Heart left ventricle (tissue), 16 donors: ENCODE measurements around the gene FBXO44. TPM values are rescaled to one million over a fixed set of nuclear protein-coding genes. Genes with fewer than 3 reads are reported as not detected.
A peak's percentile ranks its signal among the peaks of the same experiment; 100 is the strongest.

Experiments used
- ATAC-seq, 4 donors: fragments of 200-7000 bp; cut with Tn5 transposase; one replicate each; pipeline ENCODE4 v1.9.1; 2020 to 2022; ENCODE audit warnings: moderate library complexity in 4 of 4, mild to moderate bottlenecking in 3 of 4, moderate number of reproducible peaks in 1 of 4
- DNase-seq, 5 donors: peaks; one replicate each; pipeline ENCODE4 v3.0.0-alpha.2; 2020
- H3K27ac ChIP-seq, 12 donors: fragments of 200-600 bp; sonication (generic) in 4 of 12; one replicate each; pipeline versions ENCODE4 v1.5.0 to v1.8.0; 2016 to 2022; ENCODE audit warnings: mild to moderate bottlenecking in 2 of 12
- H3K27me3 ChIP-seq, 9 donors: fragments of 200-600 bp; sonication (generic) in 2 of 9; one replicate each; pipeline versions ENCODE4 v1.5.1 to v1.8.0; 2016 to 2022; ENCODE audit warnings: mild to moderate bottlenecking in 3 of 9
- H3K36me3 ChIP-seq, 9 donors: fragments of 200-600 bp; sonication (generic) in 2 of 9; one replicate each; pipeline versions ENCODE4 v1.5.0 to v1.8.0; 2018 to 2022; ENCODE audit warnings: mild to moderate bottlenecking in 2 of 9
- H3K4me1 ChIP-seq, 12 donors: fragments of 200-600 bp; sonication (generic) in 4 of 12; one replicate each; pipeline versions ENCODE4 v1.5.0 to v1.8.0; 2016 to 2022; ENCODE audit warnings: mild to moderate bottlenecking in 3 of 12
- H3K4me3 ChIP-seq, 12 donors: fragments of 200-600 bp; sonication (generic) in 4 of 12; one replicate each; pipeline versions ENCODE4 v1.5.0 to v1.8.0; 2017 to 2022; ENCODE audit warnings: mild to moderate bottlenecking in 9 of 12, moderate library complexity in 4 of 12
- H3K9me3 ChIP-seq, 12 donors: fragments of 200-600 bp; sonication (generic) in 4 of 12; one replicate each; pipeline versions ENCODE4 v1.5.0 to v1.8.0; 2016 to 2022; ENCODE audit warnings: mild to moderate bottlenecking in 1 of 12
- CTCF ChIP-seq, 12 donors: fragments of 200-600 bp; sonication (generic) in 4 of 12; IDR thresholded peaks; one replicate each; pipeline versions ENCODE4 v1.5.0 to v1.8.0; 2018 to 2022; ENCODE audit warnings: antibody characterized with exemption in 12 of 12, mild to moderate bottlenecking in 5 of 12
- POLR2A ChIP-seq, 2 donors: fragments of 450-650 bp; IDR thresholded peaks; one replicate each; pipeline ENCODE4 v1.6.1; 2017; ENCODE audit warnings: antibody characterized with exemption in 2 of 2, mild to moderate bottlenecking in 2 of 2, moderate library complexity in 2 of 2
- WGBS, 4 donors: extraction: QIAGEN DNeasy Blood & Tissue Kit in 2 of 4; methylation state at CpG; one replicate each; pipeline versions ENCODE4 v1.1.5 to v1.1.7; 2013 to 2018; 5-methylcytosine and 5-hydroxymethylcytosine counted together
- intact Hi-C, 10 donors: fragments of 100-400 bp; cut with DNase I; formaldehyde crosslinking; loops; one replicate each; pipeline versions ENCODE4 v1.11.1 to v1.14.2; 2022
- polyA plus RNA-seq, 2 donors: library from polyadenylated mRNA; stranded (reverse); fragments of 200-250 nt; gene quantifications; one replicate each; pipeline ENCODE4 v1.2.3, GENCODE V29; 2013
- total RNA-seq, 9 donors: library from RNA; depleted of rRNA in 2 of 9; stranded (reverse); fragments of >200 nt in 2 of 9; fragmentation: NEBNext Ultra II Directional in 3 of 9; extraction: Animal tissue kit (Norgen Biotek cat#: 25700) in 3 of 9; gene quantifications; one replicate each; pipeline versions ENCODE4 v1.1.0 to v1.2.4, GENCODE V29; 2016 to 2023
- donor health status: ischemic (EF 13 %, LVEDD 7.1; RV severe dilation, severe dysfunction).
- donor health status: healthy with polysubstance abuse.
- donor health status: DM: no; HTN: yes; CAD: no.
- donor health status: DM: no; HTN: no; CAD: no.
- donor health status: ischemic (EF 25% LVEDD 6.9; RV normal size, moderate dysfunction).
- donor health status: ischemic (EF 25% LVEDD 5.7; RV mildly dilated, moderate dysfunction).
- donor health status: healthy.
- donor health status: DM: yes; HTN: yes; CAD: no.
- donor health status: ischemic (EF 35%, LVEDD 5.7; RV mildly dilated, moderate dysfunction).
- donor health status: nonischemic (EF 11% LVEDD 7.7; RV severe dilation, severe dysfunction).
- donor health status: DM: yes; HTN: yes; CAD: no.
- donor health status: PGD.
- donor health status: ischemic (EF 29% LVEDD 5.4; RV normal size, mild dysfunction).
- donor health status: nonischemic (EF 23%, LVEDD 6.1; RV moderate dilation, normal function).

Gene FBXO44
- total and polyA plus RNA-seq, 11 donors, result 9.8 to 19.1 (median 15.8) TPM

- TF ChIP-seq CTCF (IDR thresholded peaks at IDR 0.05), result no peak
- TF ChIP-seq POLR2A (IDR thresholded peaks at IDR 0.05), result no peak
- Histone ChIP-seq H3K27me3 (no peaks in the 10 kb centered on the region), H3K27ac (no peak overlapping the region), H3K9me3 (no peaks in the 10 kb centered on the region), H3K36me3 (peaks cover 0 to 62% (median 34%) of the 10 kb centered on the region in 9 donors), H3K4me1 (peaks cover 0 to 24% (median 4%) of the 10 kb centered on the region in 12 donors), H3K4me3 (no peak overlapping the region)
- no peak for DNase-seq
- intact Hi-C loops, result no loop called here
- WGBS, 4 donors, result 96 to 97% (median 97%) methylated on average over 8 to 10 of the region's 10 CpGs; no CpG with 5 or more reads in 1 of the 4 donors
- ATAC-seq, result no peak
Measured at GRCh38 chr1:11675325-11675724, 20.6 kb downstream of the FBXO44 start.

GRCh38 chr1:11676386-11677103 lies 21.9 kb downstream of the FBXO44 start:
- Histone ChIP-seq H3K36me3 (peaks cover 0 to 53% (median 34%) of the 10 kb centered on the region in 9 donors), H3K4me3 (no peak overlapping the region), H3K27me3 (no peaks in the 10 kb centered on the region), H3K9me3 (no peaks in the 10 kb centered on the region), H3K4me1 (peaks cover 0 to 17% (median 7%) of the 10 kb centered on the region in 12 donors), H3K27ac (no peak overlapping the region)
- TF ChIP-seq CTCF (IDR thresholded peaks at IDR 0.05) (no peak), POLR2A (IDR thresholded peaks at IDR 0.05) (no peak)
- intact Hi-C loops, result no loop called here
- DNase-seq (no peak), ATAC-seq (no peak)
- WGBS, 4 donors, result 88 to 94% (median 91%) methylated on average over 6 to 10 of the region's 10 CpGs

GRCh38 chr1:11678442-11678841 lies 23.8 kb downstream of the FBXO44 start:
- H3K27ac ChIP-seq, result no peak overlapping the region
- H3K4me3 ChIP-seq, result no peak overlapping the region
- ATAC-seq (no peak), DNase-seq (no peak)
- peaks cover 0 to 23% (median 13%) of the 10 kb centered on the region in 12 donors for H3K4me1 ChIP-seq
- peaks cover 0 to 36% (median 25%) of the 10 kb centered on the region in 9 donors for H3K36me3 ChIP-seq
- no peaks in the 10 kb centered on the region for H3K27me3 ChIP-seq
- H3K9me3 ChIP-seq, result no peaks in the 10 kb centered on the region
- intact Hi-C loops, result no loop called here
- TF ChIP-seq CTCF (IDR thresholded peaks at IDR 0.05), result no peak
- no peak for TF ChIP-seq POLR2A (IDR thresholded peaks at IDR 0.05)
- WGBS, 4 donors, result 92 to 99% (median 99%) methylated on average over 2 of the region's 2 CpGs

- intact Hi-C loops, result loop anchor here in 1 of 10 donors (5.0 kb wide), 1 partner anchor 37 kb away; no protein-coding TSS in a partner anchor
- Histone ChIP-seq H3K4me1 (peaks cover 0 to 23% (median 13%) of the 10 kb centered on the region in 12 donors), H3K27ac (peak overlapping the region in 11 of 12 donors; percentile 74 to 93 (median 80)), H3K27me3 (peaks cover 0 to 4% (median 0%) of the 10 kb centered on the region in 9 donors), H3K4me3 (peak overlapping the region; percentile 74 to 97 (median 88)), H3K9me3 (no peaks in the 10 kb centered on the region), H3K36me3 (peaks cover 0 to 16% (median 10%) of the 10 kb centered on the region in 9 donors)
- DNase-seq (no peak), ATAC-seq (peak in 3 of 4 donors; percentile 8 to 51 (median 10))
- WGBS, 4 donors, result 10 to 19% (median 12%) methylated on average over 40 to 65 of the region's 65 CpGs
- TF ChIP-seq POLR2A (IDR thresholded peaks at IDR 0.05) (no peak), CTCF (IDR thresholded peaks at IDR 0.05) (peak in 1 of 12 donors; percentile 11)
Measured at GRCh38 chr1:11680270-11681070, 25.8 kb downstream of the FBXO44 start.
